Measurements from ENCODE around the gene CGB5. TPM values are rescaled to one million over a fixed set of nuclear protein-coding genes. Genes with fewer than 3 reads are reported as not detected.

Gene CGB5
- total RNA-seq = not detected in 2 replicates

DNA sequence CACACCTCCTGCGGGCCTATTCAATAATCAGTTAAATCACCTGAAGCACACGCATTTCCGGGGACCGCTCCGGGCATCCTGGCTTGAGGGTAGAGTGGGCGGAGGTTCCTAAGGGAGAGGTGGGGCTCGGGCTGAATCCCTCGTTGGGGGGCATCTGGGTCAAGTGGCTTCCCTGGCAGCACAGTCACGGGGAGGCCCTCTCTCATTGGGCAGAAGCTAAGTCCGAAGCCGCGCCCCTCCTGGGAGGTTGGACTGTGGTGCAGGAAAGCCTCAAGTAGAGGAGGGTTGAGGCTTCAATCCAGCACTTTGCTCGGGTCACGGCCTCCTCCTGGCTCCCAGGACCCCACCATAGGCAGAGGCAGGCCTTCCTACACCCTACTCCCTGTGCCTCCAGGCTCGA is at the start of gene CGB5:
Gene CGB5, plus strand, starts transcription at position 301 of the 400 bp plus-strand sequence. CDS start 362 bp downstream, outside the sequence.

DNA sequence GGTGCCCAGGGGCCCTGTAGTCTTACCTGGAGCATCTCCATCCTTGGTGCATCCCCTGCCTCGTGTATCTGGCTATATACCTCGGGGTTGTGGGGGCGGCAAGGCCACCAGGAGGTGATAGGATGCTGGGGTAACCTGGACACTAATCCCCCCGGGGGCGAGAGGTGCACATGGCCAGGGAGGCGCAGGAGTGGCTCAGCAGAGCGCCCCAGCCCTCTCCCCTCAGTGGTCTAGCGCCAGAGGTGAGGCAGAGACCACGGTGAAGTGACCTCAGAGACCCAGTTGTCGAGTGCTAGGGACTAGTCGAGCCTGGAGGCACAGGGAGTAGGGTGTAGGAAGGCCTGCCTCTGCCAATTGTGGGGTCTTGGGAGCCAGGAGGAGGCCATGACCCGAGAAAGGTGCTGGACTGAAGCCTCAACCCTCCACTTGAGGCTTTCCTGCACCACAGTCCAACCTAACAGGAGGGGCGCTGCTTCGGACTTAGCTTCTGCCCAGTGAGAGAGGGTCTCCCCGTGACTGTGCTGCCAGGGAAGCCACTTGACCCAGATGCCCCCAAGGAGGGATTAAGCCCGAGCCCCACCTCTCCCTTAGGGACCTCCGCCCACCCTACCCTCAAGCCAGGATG is 26.5 kb upstream of the CGB5 start, which contains the start of gene LHB:
Gene LHB, minus strand, starts transcription at position 51 of the 625 bp plus-strand sequence. Its CDS starts 10 bp downstream, at position 41.

DNA sequence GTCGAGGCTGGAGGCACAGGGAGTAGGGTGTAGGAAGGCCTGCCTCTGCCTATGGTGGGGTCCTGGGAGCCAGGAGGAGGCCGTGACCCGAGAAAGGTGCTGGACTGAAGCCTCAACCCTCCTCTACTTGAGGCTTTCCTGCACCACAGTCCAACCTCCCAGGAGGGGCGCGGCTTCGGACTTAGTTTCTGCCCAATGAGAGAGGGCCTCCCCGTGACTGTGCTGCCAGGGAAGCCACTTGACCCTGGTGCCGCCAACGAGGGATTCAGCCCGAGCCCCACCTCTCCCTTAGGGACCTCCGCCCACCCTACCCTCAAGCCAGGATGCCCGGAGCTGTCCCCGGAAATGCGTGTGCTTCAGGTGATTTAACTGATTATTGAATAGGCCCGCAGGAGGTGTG is 19.4 kb upstream of the CGB5 start, which contains the start of gene CGB3:
Gene CGB3, minus strand, starts transcription at position 101 of the 400 bp plus-strand sequence. CDS start 362 bp downstream, outside the sequence.

DNA sequence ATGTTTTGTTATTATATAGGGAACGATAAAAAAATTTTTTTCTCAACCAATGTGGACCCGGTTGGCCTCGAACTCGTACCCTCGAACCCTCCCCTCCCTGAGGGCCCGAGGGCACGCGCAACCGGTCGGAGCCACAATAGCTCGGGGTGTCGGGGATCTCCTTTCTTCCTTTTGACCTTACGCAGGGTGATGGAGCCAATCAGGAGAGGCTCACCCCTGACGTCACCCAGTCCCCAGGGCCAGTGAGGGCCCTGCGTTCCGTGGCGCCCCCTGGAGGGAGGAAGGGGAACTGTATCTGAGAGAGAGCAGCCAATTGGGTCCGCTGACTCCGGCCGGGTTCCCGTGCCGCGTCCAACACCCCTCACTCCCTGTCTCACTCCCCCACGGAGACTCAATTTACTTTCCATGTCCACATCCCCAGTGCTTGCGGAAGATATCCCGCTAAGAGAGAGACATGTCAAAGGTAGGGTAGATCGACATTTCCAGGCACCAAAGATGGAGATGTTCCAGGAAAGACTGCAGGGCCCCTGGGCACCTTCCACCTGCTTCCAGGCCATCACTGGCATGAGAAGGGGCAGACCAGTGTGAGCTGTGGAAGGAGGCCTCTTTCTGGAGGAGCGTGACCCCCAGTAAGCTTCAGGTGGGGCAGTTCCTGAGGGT is 11.9 kb upstream of the CGB5 start, which contains the start of gene CGB2:
Gene CGB2, plus strand, starts transcription at position 249 of the 660 bp plus-strand sequence. Its CDS starts 206 bp downstream, at position 455.

DNA sequence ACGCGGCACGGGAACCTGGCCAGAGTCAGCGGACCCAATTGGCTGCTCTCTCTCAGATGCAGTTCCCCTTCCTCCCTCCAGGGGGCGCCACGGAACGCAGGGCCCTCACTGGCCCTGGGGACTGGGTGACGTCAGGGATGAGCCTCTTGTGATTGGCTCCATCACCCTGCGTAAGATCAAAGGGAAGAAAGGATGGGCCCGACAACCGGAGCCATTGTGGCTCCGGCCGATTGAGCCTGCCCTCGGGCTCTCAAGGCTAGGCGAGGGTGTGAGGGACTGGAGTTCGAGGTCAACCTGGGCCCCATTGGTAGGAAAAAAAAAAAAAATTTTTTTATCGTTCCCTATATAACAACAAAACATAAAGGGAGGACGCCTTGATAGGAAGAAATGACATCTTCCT is 6.8 kb upstream of the CGB5 start, which contains the start of gene CGB1:
Gene CGB1, minus strand, starts transcription at position 81 of the 400 bp plus-strand sequence. CDS start 184 bp downstream, outside the sequence.

DNA sequence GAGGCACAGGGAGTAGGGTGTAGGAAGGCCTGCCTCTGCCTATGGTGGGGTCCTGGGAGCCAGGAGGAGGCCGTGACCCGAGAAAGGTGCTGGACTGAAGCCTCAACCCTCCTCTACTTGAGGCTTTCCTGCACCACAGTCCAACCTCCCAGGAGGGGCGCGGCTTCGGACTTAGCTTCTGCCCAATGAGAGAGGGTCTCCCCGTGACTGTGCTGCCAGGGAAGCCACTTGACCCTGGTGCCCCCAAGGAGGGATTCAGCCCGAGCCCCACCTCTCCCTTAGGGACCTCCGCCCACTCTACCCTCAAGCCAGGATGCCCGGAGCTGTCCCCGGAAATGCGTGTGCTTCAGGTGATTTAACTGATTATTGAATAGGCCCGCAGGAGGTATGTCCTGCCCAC is 5.4 kb downstream of the CGB5 start, which contains the start of gene CGB8:
Gene CGB8, minus strand, starts transcription at position 101 of the 400 bp plus-strand sequence. CDS start 372 bp downstream, outside the sequence.

DNA sequence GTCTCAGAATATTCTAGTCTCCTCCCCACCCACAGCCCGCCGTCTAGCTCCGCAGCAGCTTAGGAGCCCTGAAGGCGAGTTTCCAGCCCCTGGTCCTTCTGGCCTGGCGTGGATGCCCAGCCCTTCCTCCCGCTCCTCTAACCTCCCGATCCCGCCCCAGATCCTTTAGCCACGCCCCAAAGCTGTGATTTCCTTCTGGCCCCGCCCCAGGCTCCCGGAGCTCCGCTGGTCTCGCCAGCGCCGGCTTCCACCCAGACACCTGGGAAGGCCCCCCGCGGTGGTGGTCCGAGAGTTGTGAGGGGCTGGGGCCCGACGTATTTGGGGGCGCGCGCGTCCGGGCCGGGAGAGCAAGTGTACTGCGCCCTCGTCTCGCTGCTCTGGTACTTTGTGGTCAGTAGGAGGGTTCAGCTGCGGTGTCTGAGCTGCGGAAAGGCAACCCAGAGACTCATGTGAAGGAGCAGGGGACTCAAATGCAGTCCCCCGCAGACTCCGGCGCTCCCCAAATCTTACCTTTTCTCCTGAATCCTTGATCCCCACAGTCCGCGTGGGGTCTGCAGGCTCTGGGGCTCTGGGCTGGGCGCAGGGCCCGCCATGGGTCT is 14.1 kb downstream of the CGB5 start, which contains the start of gene CGB7:
Gene CGB7, minus strand, starts transcription at position 114 of the 599 bp plus-strand sequence. CDS start 2,374 bp downstream, outside the sequence.

DNA sequence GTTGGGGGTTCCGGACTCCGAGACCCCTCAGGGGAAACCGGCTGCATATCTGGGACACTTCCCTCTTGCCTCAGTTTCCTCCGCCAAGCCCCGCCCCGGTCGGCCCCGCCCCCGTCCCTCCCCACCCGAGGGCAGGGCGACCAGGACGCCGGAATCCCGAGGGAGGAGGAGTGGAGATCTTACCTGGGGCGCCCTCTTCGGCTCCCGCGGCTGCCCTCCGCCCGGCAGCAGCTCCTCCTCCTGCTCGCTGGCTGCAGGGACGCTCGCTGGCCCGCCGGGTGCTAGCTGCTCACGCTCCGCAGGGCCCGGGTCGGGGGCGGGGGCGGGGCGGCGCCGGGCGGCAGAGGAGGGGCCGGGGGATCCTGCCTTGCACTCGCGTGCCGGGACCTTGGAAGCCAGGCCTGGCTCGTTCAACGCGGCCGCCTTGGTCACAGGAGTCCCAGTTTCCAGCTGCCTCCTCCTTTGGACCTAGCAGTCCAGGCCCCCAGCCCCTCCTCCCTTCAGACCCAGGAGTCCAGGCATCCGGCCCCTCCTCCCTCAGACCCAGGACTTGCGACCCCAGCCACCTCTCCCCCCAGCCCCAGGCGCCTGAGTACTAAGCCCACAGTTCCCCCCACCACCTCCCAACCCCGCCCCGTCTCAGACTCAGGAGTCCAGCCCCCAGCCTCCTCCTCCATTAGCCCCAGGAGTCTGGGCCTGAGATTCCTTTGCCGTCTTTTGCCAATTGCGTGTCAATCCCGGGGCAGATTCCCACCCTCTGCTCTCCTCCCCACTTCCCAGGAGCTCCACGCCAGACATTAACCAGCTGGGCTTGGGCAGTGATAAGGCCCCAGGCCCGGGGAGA is 21.3 kb downstream of the CGB5 start, which contains the start of gene NTF4:
Gene NTF4, minus strand, starts transcription at position 51 of the 844 bp plus-strand sequence. CDS start 2,821 bp downstream, outside the sequence.

DNA sequence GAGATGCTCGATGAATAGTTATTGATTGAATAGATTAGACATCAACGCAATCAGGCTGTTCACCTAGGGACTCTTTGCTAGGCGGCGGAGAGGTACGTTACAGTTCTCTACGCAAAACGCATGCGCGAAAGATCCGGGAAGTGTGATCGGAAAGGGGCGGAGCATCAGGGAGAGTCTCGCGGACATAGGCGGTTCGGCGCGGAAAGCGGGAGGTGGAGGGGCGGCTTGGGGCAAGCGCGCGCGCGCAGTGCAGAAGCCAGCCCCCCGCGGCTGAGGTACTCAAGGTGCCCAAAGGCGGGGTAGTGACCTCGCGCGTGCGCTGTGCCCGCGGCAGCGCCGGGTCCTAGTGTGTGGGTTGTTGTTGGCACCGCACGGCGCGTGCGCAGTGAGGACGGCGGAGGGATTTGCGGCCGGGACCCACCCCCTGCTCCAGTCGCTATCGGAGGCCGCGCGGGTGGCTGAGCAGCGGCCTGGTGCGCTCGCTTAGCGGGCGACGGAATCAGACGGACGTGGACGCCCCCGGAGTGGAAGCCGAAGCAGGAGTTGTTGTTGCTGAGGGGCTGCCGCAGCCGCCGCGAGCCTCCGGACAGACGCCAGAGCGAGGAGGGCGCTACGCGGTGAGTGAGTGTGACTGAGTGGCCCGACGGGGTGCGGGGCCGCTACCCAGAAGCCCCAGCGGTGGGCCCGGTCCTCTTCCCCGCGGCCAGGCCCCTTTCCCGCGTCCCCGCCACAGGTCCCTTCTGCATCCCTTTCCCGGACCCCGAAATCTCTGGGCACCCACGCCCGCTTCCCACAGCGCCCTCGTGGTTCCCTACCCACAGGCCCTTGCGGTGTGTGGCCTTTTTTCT is 41.6 kb downstream of the CGB5 start, which contains the start of gene SNRNP70:
Gene SNRNP70, plus strand, starts transcription at position 432 of the 848 bp plus-strand sequence. CDS start 964 bp downstream, outside the sequence.

Small RNAs within 50 kb of the gene (small RNA-seq; reads per million reads assigned to genes)
- gene MIR6798 (not detected), gene RN7SL708P (not detected)

Other genes starting within 250 kb of the CGB5 start
- 21.4 and 28.0 TPM in 2 replicates for gene BCAT2, start 232.8 kb upstream of the CGB5 start, total RNA-seq
- 2.2 and 6.8 TPM in 2 replicates for gene HSD17B14, start 207.4 kb upstream of the CGB5 start, total RNA-seq
- 23.1 and 31.3 TPM in 2 replicates for gene PLEKHA4, start 175.2 kb upstream of the CGB5 start, total RNA-seq
- gene PPP1R15A, start 171.4 kb upstream of the CGB5 start, total RNA-seq = 59.2 and 70.2 TPM in 2 replicates
- gene TULP2, start 145.1 kb upstream of the CGB5 start, total RNA-seq = 0.11 TPM in 1 of 2 replicates, not detected in the other
- 258 and 269 TPM in 2 replicates for gene NUCB1, start 143.5 kb upstream of the CGB5 start, total RNA-seq
- 0.13 and 0.32 TPM in 2 replicates for gene DHDH, start 110.1 kb upstream of the CGB5 start, total RNA-seq
- gene BAX, start 89.0 kb upstream of the CGB5 start, total RNA-seq = 34.5 and 37.1 TPM in 2 replicates
- 3,310 and 5,078 TPM in 2 replicates for gene FTL, start 78.5 kb upstream of the CGB5 start, total RNA-seq
- 37.5 and 61.8 TPM in 2 replicates for gene GYS1, start 50.5 kb upstream of the CGB5 start, total RNA-seq
- 121 and 122 TPM in 2 replicates for gene RUVBL2, start 50.0 kb upstream of the CGB5 start, total RNA-seq
- not detected in 2 replicates for gene LHB, start 26.8 kb upstream of the CGB5 start, total RNA-seq
- gene CGB3, start 19.5 kb upstream of the CGB5 start, total RNA-seq = not detected in 2 replicates
- gene CGB2, start 12.0 kb upstream of the CGB5 start, total RNA-seq = not detected in 2 replicates
- not detected in 2 replicates for gene CGB1, start 7.0 kb upstream of the CGB5 start, total RNA-seq
- gene CGB8, start 5.3 kb downstream of the CGB5 start, total RNA-seq = not detected in 2 replicates
- gene CGB7, start 13.9 kb downstream of the CGB5 start, total RNA-seq = 0.13 and 0.32 TPM in 2 replicates
- not detected in 2 replicates for gene NTF4, start 21.0 kb downstream of the CGB5 start, total RNA-seq
- gene KCNA7, start 28.9 kb downstream of the CGB5 start, total RNA-seq = not detected in 2 replicates
- gene SNRNP70, start 41.6 kb downstream of the CGB5 start, total RNA-seq = 85.6 and 88.4 TPM in 2 replicates
- 2.8 and 3.7 TPM in 2 replicates for gene LIN7B, start 70.5 kb downstream of the CGB5 start, total RNA-seq
- 0.26 and 0.65 TPM in 2 replicates for gene C19orf73, start 75.3 kb downstream of the CGB5 start, total RNA-seq
- 0.91 and 1.4 TPM in 2 replicates for gene PPFIA3, start 75.7 kb downstream of the CGB5 start, total RNA-seq
- gene HRC, start 111.5 kb downstream of the CGB5 start, total RNA-seq = not detected in 2 replicates
- 13.4 and 17.0 TPM in 2 replicates for gene TRPM4, start 113.9 kb downstream of the CGB5 start, total RNA-seq